Hepatocyte (in vitro differentiated cells): Measurements from ENCODE around the gene ZNF385B.

Experiments
- EZH2phosphoT487 ChIP-seq: fragments of 200-600 bp; sonication (generic); IDR thresholded peaks from one replicate; pipeline ENCODE4 v1.6.1; 2018; ENCODE audit warnings: antibody characterized with exemption, mild to moderate bottlenecking, low read depth, moderate library complexity; ENCODE audit not compliant: unreplicated experiment, severe bottlenecking
- TF ChIP-seq, protein P1 (sequence below): fragments of 200-600 bp; sonication (generic); IDR thresholded peaks from 2 replicates; pipeline ENCODE4 v1.5.1; 2016; ENCODE audit warnings: antibody characterized with exemption, mild to moderate bottlenecking; ENCODE audit not compliant: poor library complexity

DNA sequence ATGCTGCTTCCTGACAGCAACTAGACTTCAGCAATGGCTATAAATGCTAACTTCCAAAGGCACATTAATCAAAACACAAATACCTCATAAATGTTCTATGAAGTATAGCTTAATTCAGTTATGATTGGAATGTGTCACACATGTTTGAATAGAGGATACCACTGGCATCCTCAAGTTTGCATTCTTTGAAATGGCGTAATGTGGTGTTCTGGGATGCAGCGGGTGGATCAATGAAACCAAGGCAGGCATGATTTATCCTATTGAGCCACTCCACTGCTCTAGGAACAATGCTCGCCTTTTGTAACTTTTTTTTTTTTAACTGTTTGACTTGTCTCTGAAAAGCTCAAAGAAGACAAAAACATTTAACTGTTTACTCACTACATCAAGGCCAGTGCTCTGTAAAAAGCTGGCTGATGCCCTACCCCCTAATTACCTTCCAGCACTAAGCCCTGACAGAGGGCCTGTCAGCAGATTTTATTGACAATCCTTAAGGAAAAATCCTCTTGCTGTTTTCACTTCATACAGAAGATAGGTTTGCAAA lies 318.0 kb downstream of the ZNF385B start:
- TF ChIP-seq, protein P1, sequence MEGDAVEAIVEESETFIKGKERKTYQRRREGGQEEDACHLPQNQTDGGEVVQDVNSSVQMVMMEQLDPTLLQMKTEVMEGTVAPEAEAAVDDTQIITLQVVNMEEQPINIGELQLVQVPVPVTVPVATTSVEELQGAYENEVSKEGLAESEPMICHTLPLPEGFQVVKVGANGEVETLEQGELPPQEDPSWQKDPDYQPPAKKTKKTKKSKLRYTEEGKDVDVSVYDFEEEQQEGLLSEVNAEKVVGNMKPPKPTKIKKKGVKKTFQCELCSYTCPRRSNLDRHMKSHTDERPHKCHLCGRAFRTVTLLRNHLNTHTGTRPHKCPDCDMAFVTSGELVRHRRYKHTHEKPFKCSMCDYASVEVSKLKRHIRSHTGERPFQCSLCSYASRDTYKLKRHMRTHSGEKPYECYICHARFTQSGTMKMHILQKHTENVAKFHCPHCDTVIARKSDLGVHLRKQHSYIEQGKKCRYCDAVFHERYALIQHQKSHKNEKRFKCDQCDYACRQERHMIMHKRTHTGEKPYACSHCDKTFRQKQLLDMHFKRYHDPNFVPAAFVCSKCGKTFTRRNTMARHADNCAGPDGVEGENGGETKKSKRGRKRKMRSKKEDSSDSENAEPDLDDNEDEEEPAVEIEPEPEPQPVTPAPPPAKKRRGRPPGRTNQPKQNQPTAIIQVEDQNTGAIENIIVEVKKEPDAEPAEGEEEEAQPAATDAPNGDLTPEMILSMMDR, result no peak
- TF ChIP-seq EZH2phosphoT487, result no peak
